WTC11 (cell line): ENCODE measurements around the gene TAGLN3.

Source experiments
- ATF3 ChIP-seq: sonication (generic); formaldehyde crosslinking; conservative IDR thresholded peaks from 2 replicates; pipeline ENCODE4 v1.8.1; 2022; ENCODE audit warnings: mild to moderate bottlenecking, missing genetic modification reagents
- CTCF ChIP-seq: fragments of 200-600 bp; IDR thresholded peaks from 2 replicates; pipeline ENCODE4 v1.8.0; 2022; ENCODE audit warnings: antibody characterized with exemption
- EMX1 ChIP-seq: fragments of 250-450 bp; sonication (Bioruptor Pico); IDR thresholded peaks from 2 replicates; pipeline ENCODE4 v1.8.0; 2021; ENCODE audit warnings: mild to moderate bottlenecking
- ETV6 ChIP-seq: sonication (generic); formaldehyde crosslinking; IDR thresholded peaks from 2 replicates; pipeline ENCODE4 v1.8.1; 2022; ENCODE audit warnings: mild to moderate bottlenecking, missing genetic modification reagents
- FOXJ3 ChIP-seq: sonication (generic); formaldehyde crosslinking; IDR thresholded peaks from 2 replicates; pipeline ENCODE4 v1.9.0; 2021; ENCODE audit warnings: missing genetic modification reagents, mild to moderate bottlenecking, borderline replicate concordance
- MAX ChIP-seq: sonication (generic); formaldehyde crosslinking; IDR thresholded peaks from 2 replicates; pipeline ENCODE4 v1.8.0; 2022; ENCODE audit warnings: mild to moderate bottlenecking, missing genetic modification reagents
- NR2C2 ChIP-seq: sonication (generic); formaldehyde crosslinking; IDR thresholded peaks from 2 replicates; pipeline ENCODE4 v1.8.0; 2022; ENCODE audit warnings: mild to moderate bottlenecking, missing genetic modification reagents
- NR3C1 ChIP-seq: sonication (generic); formaldehyde crosslinking; conservative IDR thresholded peaks from 2 replicates; pipeline ENCODE4 v1.8.1; 2023; ENCODE audit warnings: low read depth, mild to moderate bottlenecking, missing genetic modification reagents
- SP1 ChIP-seq: sonication (generic); formaldehyde crosslinking; conservative IDR thresholded peaks from 2 replicates; pipeline ENCODE4 v1.8.1; 2022; ENCODE audit warnings: missing genetic modification reagents
- USF2 ChIP-seq: sonication (generic); formaldehyde crosslinking; IDR thresholded peaks from 2 replicates; pipeline ENCODE4 v1.8.1; 2023; ENCODE audit warnings: mild to moderate bottlenecking, missing genetic modification reagents, moderate library complexity
- ZMAT4 ChIP-seq: fragments of 250-450 bp; sonication (Bioruptor Pico); IDR thresholded peaks from 2 replicates; pipeline ENCODE4 v1.9.0; 2021; ENCODE audit warnings: mild to moderate bottlenecking
- ZNF416 ChIP-seq: fragments of 250-450 bp; sonication (Bioruptor Pico); IDR thresholded peaks from 2 replicates; pipeline ENCODE4 v1.9.0; 2021; ENCODE audit warnings: mild to moderate bottlenecking, inconsistent platforms
- TF ChIP-seq, protein P1 (sequence below): sonication (generic); formaldehyde crosslinking; IDR thresholded peaks from 2 replicates; pipeline ENCODE4 v1.8.1; 2023; ENCODE audit warnings: mild to moderate bottlenecking, missing genetic modification reagents
- TF ChIP-seq, protein P2 (sequence below): sonication (generic); formaldehyde crosslinking; IDR thresholded peaks from 2 replicates; pipeline ENCODE4 v1.8.1; 2023; ENCODE audit warnings: mild to moderate bottlenecking, missing genetic modification reagents, borderline replicate concordance

DNA sequence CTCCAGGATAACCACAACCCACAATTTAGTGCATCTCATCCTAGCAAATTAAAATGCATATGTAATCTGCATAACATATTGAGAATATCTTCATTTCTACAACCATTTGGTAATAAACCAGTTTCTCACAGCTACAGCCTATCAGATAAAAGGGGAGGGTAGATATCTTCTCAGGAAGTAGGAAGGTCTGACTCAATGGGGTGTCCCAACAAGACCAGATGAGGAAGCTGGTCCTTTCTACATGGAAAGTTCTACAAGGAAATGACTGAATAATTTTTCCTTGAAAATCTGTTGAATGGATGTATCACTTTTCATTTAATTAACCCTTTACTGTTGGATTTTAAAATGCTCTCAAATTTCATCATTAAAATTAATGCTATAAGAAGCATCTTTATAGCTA is 18.4 kb downstream of the TAGLN3 start:
- no peak for TF ChIP-seq CTCF
- no peak for TF ChIP-seq NR3C1 (CRISPR knock-in tag)
- TF ChIP-seq, protein P1, sequence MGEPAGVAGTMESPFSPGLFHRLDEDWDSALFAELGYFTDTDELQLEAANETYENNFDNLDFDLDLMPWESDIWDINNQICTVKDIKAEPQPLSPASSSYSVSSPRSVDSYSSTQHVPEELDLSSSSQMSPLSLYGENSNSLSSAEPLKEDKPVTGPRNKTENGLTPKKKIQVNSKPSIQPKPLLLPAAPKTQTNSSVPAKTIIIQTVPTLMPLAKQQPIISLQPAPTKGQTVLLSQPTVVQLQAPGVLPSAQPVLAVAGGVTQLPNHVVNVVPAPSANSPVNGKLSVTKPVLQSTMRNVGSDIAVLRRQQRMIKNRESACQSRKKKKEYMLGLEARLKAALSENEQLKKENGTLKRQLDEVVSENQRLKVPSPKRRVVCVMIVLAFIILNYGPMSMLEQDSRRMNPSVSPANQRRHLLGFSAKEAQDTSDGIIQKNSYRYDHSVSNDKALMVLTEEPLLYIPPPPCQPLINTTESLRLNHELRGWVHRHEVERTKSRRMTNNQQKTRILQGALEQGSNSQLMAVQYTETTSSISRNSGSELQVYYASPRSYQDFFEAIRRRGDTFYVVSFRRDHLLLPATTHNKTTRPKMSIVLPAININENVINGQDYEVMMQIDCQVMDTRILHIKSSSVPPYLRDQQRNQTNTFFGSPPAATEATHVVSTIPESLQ, result no peak
- no peak for TF ChIP-seq ETV6 (CRISPR knock-in tag)
- TF ChIP-seq NR2C2, result no peak
- TF ChIP-seq ZMAT4, result no peak
- no peak for TF ChIP-seq FOXJ3 (CRISPR knock-in tag)
- TF ChIP-seq ZNF416 (CRISPR knock-in tag), result no peak
- TF ChIP-seq SP1 (CRISPR knock-in tag), result no peak
- no peak for TF ChIP-seq USF2 (CRISPR knock-in tag)
- no peak for TF ChIP-seq EMX1 (CRISPR knock-in tag)
- no peak for TF ChIP-seq ATF3 (CRISPR knock-in tag)
- TF ChIP-seq, protein P2, sequence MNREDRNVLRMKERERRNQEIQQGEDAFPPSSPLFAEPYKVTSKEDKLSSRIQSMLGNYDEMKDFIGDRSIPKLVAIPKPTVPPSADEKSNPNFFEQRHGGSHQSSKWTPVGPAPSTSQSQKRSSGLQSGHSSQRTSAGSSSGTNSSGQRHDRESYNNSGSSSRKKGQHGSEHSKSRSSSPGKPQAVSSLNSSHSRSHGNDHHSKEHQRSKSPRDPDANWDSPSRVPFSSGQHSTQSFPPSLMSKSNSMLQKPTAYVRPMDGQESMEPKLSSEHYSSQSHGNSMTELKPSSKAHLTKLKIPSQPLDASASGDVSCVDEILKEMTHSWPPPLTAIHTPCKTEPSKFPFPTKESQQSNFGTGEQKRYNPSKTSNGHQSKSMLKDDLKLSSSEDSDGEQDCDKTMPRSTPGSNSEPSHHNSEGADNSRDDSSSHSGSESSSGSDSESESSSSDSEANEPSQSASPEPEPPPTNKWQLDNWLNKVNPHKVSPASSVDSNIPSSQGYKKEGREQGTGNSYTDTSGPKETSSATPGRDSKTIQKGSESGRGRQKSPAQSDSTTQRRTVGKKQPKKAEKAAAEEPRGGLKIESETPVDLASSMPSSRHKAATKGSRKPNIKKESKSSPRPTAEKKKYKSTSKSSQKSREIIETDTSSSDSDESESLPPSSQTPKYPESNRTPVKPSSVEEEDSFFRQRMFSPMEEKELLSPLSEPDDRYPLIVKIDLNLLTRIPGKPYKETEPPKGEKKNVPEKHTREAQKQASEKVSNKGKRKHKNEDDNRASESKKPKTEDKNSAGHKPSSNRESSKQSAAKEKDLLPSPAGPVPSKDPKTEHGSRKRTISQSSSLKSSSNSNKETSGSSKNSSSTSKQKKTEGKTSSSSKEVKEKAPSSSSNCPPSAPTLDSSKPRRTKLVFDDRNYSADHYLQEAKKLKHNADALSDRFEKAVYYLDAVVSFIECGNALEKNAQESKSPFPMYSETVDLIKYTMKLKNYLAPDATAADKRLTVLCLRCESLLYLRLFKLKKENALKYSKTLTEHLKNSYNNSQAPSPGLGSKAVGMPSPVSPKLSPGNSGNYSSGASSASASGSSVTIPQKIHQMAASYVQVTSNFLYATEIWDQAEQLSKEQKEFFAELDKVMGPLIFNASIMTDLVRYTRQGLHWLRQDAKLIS (CRISPR knock-in tag), result no peak
- no peak for TF ChIP-seq MAX (CRISPR knock-in tag)
